GM21576 (cell line): ENCODE measurements around the gene TNIP2.
A peak's percentile ranks its signal among the peaks of the same experiment; 100 is the strongest.

ENCODE experiments used
- ATAC-seq: cut with Tn5 transposase; IDR thresholded peaks from one replicate; pipeline ENCODE4 v1.9.1; 2021; ENCODE audit warnings: mild to moderate bottlenecking, moderate library complexity; ENCODE audit not compliant: unreplicated experiment

TNIP2 gene

DNA sequence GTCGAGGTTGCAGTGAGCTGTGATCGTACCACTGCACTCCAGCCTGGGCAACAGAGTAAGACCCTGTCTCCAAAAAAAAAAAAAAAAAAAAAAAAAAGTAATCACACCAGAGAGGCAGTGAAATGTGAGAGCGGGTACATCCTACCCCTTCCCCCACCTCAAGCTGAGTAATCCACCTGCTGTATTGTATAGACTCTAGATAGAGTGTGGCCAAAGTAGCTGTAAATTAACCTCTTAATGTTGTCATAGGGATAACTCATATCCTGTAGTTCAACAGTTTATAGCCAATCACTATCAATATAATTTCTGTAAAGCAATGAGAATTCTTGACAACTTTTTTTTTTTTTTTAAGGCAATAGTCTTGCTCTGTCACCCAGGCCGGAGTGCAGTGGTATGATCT lies 30.8 kb downstream of the TNIP2 start:
- no peak for ATAC-seq

DNA sequence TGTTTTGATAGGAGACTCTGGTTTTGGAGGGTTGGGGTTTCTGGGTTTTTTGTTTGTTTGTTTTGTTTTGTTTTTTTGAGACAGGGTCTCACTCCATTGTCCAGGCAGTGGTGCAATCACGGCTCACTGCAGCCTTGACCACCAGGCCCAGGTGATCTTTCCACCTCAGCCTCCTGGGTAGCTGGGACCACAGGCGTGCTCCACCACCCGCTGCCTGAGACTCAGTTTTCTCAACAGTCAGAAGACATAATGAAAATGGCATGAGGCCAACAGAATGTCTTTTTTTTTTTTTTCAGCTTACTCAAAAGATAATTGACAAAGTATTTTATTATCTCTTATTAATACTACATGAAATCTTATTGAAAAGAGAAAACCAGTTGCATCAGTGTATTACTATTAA lies 32.4 kb downstream of the TNIP2 start:
- no peak for ATAC-seq

GRCh38 chr4:2722033-2722432 lies 34.1 kb downstream of the TNIP2 start:
- no peak for ATAC-seq

DNA sequence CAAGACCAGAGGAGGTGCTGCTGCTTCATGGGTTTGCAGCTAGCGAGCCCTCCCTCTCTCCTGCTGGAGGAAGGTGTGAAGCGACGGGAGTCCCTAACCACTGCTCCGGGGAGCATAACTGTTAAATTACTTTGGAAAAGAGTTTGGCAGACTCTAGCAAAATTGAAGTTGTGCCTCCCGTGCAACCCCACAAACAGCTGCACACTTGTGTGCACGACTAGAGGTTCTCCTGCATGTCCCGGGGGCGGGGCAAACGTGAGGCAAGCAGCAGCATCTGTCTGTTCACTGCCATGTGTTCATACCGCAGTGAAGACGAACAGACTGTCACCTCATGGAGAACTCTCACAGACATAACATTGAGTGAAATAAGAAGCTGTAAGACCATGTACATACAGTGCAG lies 34.5 kb downstream of the TNIP2 start:
- ATAC-seq, result no peak

DNA sequence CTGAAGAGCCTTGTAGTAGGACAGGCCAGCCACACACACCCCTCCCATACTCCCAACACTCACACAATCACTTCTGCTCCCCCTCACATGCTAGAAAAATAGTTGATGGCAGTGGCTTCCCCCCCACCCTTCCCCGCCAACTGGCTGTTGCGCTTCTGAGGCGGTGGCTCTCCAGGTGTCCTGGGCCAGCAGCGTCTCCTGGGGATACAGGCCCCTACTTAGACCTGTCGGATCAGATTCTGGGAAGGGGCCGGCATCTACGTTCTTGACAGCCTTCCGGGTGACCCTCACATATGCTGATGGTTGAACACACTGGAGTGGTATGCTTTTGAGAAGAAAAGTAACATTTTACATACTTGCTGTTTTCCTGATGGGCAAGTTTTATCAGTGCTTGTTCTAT lies 39.9 kb downstream of the TNIP2 start:
- no peak for ATAC-seq

DNA sequence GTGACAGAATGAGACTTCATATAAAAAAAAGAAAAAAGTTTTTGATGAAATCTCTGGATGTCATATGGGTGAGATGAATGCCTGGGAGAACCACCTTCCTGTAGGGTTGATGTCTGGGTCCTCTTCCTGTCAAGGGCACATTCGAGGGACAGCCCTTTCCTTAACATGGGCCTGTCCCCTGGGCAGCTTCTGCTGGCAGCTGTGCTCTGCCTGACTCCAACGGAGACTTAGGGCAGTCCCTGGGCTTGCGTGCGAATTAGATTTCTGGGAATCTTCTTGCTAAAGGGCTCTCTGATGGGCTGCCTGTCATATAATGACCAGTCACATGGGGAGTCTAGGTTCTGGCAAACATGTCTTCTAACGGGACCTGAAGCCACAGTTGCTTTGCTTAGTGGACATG lies 40.7 kb downstream of the TNIP2 start:
- no peak for ATAC-seq

DNA sequence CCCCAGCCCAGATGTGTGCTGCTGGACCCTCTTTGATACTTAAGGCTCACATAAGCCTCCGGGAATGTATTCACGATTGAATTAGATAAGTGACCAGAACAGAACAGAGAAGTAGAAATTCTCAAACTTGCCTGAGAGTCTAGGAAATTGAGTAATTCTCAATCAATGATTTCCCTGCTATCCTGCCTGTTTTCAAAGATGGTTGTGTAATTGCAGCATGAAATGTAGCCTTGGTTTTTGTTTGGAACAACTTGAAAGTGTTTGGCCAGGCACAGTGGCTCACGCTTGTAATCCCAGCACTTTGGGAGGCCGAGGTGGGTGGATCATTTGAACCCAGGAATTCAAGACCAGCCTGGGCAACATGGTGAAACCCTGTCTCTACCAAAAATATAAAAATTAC lies 41.2 kb downstream of the TNIP2 start:
- ATAC-seq, result no peak

DNA sequence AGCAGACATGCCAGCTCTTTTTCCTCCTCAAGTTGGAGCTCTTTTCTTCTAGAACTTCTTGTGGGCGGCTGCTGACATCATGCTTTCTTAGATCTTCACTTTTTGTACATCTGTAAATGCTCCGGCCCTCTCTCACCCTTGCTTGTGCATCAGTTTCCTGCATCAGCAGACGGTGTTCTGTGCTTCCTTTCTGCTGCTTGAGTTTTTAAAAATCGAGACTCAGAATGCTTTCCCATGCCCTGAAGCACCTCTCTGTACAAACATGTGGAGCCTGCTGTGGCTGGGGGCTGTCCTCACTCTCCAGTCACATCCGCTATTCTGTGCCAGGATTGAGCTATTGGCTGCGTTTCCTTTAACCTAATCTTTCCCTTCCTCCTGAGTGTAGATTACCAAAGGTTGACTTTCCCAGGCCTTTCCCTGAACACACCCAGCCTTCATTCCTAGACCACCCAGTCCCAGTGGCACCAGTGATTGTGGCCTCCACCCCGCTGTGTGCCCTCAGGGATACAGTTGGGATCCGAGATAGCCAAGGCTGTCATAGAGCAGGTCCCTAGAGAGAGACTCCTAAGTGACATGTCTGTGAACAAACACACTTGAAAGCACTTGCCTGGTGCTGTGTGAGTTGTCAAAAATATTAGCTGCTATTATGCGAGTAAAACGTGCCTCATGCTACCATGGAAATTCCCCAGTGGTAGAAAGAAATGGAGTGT lies 41.9 kb downstream of the TNIP2 start:
- ATAC-seq, result no peak

DNA sequence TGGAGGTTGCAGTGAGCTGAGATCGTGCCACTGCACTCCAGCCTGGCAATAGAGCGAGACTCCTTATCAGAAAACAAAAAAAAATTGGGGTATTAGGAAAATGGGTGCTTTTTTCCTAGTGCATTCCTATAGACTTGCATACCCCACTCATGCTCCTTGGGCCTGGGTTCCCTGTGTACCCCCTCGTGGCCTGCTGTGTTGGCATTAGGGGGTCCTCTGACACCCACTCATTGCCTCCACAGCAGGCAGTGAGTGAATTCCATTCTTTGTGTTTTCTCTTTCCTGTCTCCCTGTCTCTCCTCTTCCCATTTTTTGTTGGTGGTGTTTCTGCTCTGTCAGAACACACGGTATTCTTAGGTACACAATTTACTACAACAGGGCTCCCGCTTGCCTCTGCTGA lies 42.8 kb downstream of the TNIP2 start:
- no peak for ATAC-seq

- no peak for ATAC-seq
These were observed 43.8 kb downstream of the TNIP2 start for GRCh38 chr4:2712261-2712842.

DNA sequence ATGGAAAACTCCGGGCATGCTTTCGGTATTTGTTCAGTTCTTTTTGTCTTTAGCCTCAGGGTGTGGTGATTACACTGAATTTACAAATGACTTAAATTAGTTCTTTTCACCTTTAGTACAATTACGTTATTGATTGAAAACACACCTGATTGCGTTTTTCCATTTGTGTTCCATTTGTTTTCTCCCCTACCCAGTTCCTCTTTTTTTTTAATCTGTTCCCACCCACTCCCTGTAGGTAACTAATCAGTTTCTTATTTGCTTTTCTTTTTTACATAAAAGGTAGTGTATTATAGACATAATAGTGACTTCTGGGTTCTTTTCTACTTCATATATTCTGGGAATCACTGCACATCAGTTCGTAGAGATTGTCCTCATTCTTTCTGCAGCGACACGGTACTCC lies 53.4 kb downstream of the TNIP2 start:
- ATAC-seq, result no peak

GRCh38 chr4:2702361-2702760 lies 53.8 kb downstream of the TNIP2 start:
- no peak for ATAC-seq

GRCh38 chr4:2700031-2700430 lies 56.1 kb downstream of the TNIP2 start:
- no peak for ATAC-seq

DNA sequence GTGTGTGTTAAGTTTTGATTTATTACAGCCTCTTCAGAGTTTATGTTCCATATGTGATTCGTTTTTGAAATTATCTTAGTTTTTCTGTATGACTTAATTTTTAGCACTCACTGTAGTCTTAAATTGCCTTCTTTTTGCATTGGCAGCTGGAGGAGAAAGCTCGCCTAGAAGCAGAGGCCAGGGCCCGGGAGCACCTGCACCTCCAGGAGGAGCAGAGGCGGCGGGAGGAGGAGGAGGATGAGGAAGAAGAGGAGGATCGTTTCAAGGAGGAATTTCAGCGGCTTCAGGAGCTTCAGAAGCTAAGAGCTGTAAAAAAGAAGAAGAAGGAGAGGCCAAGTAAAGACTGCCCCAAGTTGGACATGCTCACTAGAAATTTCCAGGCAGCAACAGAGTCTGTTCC lies 56.6 kb downstream of the TNIP2 start:
- no peak for ATAC-seq

DNA sequence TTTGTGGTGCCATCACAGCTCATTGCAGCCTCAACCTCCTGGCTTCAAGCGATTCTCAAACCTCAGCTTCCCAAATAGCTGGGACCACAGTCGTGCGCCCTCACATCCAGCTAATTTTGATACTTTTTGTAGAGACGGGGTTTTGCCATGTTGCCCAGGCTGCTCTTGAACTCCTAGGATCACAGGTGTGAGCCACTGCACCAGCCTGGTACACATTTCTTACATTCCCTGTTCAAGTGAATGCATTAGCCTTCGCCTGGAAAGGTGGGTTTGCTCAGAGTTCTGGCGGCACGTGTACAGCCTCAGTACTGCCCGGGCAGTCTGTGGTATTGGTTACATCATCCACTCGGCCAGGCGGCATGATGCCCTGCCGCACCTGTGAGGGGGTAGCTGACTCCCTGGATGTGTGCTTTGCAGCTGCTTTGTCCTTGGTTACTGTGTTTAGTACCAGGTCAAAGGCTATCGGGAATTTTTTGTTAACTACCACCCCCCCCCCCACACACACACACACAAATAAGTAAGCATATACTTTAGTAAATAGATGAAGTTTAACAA lies 57.1 kb downstream of the TNIP2 start:
- no peak for ATAC-seq

DNA sequence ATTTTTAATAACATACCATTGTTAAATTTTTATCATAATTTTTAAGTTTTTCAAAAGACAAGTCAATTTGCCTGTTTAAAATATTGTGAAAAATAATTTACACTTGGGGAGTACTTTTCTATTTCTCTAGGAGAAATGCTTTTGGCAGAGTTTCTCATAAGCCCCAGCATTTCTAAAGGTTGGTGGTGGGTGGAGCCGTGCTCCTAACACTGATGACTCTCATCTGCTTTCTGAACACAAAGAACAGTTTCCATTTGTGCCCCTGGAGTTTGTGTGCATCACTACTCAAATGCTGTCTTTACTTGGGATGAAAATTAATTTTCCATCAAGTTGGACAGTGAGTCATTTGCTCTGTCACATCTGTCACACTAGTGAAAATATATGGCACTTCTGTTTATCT lies 57.6 kb downstream of the TNIP2 start:
- no peak for ATAC-seq

DNA sequence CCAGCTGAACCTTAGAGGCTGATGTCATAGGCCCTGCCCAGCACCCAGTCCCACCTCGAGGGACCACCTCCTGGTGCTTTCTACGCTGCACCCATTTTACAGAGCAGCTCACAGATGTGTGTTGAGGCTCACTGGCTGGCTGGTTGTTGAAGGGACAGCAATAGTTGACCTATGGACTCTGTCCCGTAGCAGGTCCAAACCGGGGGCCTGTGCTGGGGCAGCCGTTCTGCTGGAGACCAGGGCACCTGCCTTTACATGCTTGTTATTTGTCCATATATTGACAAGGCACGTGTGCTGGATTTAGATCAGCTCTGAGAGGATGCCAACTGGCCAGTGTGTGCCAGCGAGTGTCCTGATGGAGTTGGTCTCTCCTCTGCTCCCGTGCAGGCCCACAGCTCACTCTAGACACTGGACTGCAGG lies 58.1 kb downstream of the TNIP2 start:
- no peak for ATAC-seq

- peak; percentile 91 for ATAC-seq
These were observed 59.7 kb downstream of the TNIP2 start for GRCh38 chr4:2696423-2696822.

- ATAC-seq, result no peak
These were observed 60.6 kb downstream of the TNIP2 start for GRCh38 chr4:2695346-2696060.

DNA sequence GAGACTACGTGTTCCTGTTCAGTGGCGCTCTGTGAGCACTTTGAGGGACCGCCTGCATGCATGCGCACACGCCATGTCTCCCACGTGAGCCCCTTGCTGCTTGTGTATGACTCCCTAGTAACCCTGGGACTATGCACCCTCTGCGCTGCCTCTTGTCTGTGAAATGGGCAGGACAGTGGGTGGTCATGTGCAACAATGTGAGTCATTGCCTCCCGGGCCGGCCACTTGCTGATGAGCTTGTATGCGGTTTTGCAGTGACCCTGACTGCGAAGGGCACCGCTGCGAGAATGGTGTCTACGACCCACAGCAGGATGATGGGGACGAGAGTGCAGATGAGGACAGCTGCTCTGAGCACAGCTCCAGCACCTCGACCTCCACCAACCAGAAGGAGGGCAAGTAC lies 61.4 kb downstream of the TNIP2 start:
- no peak for ATAC-seq

GRCh38 chr4:2691952-2692435 lies 64.1 kb downstream of the TNIP2 start:
- no peak for ATAC-seq
